Lower lobe of right lung (tissue), 2 donors: ENCODE measurements around the gene CNOT8. TPM values are rescaled to one million over a fixed set of nuclear protein-coding genes. Genes with fewer than 3 reads are reported as not detected.
A peak's percentile ranks its signal among the peaks of the same experiment; 100 is the strongest.
"Not testable (repeated sequence)": the region's sequence is repeated elsewhere in the genome, so short reads cannot be mapped to it uniquely, and the experiment has no call there.

Experiments used
- ATAC-seq, 2 donors: fragments of 200-7000 bp; cut with Tn5 transposase; one replicate each; pipeline ENCODE4 v1.9.1; 2020 to 2022; ENCODE audit warnings: mild to moderate bottlenecking in 2 of 2, moderate library complexity in 2 of 2
- DNase-seq: peaks from one replicate; pipeline ENCODE4 v3.0.0-alpha.2; 2020
- H3K27ac ChIP-seq: fragments of 200-600 bp; one replicate; pipeline ENCODE4 v1.8.0; 2022
- H3K27me3 ChIP-seq: fragments of 200-600 bp; one replicate; pipeline ENCODE4 v1.8.0; 2022; ENCODE audit warnings: low read depth
- H3K36me3 ChIP-seq: fragments of 200-600 bp; one replicate; pipeline ENCODE4 v1.8.0; 2022; ENCODE audit warnings: mild to moderate bottlenecking
- H3K4me1 ChIP-seq: fragments of 200-600 bp; one replicate; pipeline ENCODE4 v1.8.0; 2022
- H3K4me3 ChIP-seq: fragments of 200-600 bp; one replicate; pipeline ENCODE4 v1.8.0; 2022; ENCODE audit warnings: mild to moderate bottlenecking
- H3K9me3 ChIP-seq: fragments of 200-600 bp; one replicate; pipeline ENCODE4 v1.8.0; 2022
- CTCF ChIP-seq: fragments of 200-600 bp; IDR thresholded peaks from one replicate; pipeline ENCODE4 v1.8.0; 2022; ENCODE audit warnings: antibody characterized with exemption, mild to moderate bottlenecking
- intact Hi-C: fragments of 100-400 bp; cut with DNase I; formaldehyde crosslinking; loops from one replicate; pipeline ENCODE4 v1.11.0; 2022
- total RNA-seq: library from RNA; stranded (reverse); fragmentation: NEBNext Ultra II Directional; extraction: Animal tissue kit (Norgen Biotek cat#: 25700); gene quantifications from one replicate; pipeline ENCODE4 v1.2.1, GENCODE V29; 2021
- donor health status: DM: no; HTN: yes; CAD: no; lungs with severe emphysema.

Gene CNOT8
- total RNA-seq, 1 donor from 2014 or later, result 106 TPM

GRCh38 chr5:154819546-154819945, 38.9 kb upstream of the CNOT8 start:
- intact Hi-C loops, result loop anchor here (10.0 kb wide), 1 partner anchor 165 kb away; no protein-coding TSS in a partner anchor
- no peak for TF ChIP-seq CTCF
- Histone ChIP-seq H3K9me3 (no peaks in the 10 kb centered on the region), H3K36me3 (peaks cover 99% of the 10 kb centered on the region), H3K27ac (no peak overlapping the region), H3K4me3 (no peak overlapping the region), H3K4me1 (peaks cover 7% of the 10 kb centered on the region), H3K27me3 (no peaks in the 10 kb centered on the region)
- DNase-seq, result no peak
- ATAC-seq, result no peak

GRCh38 chr5:154820383-154820782, 38.0 kb upstream of the CNOT8 start:
- Histone ChIP-seq H3K4me1 (peaks cover 7% of the 10 kb centered on the region), H3K9me3 (no peaks in the 10 kb centered on the region), H3K27me3 (no peaks in the 10 kb centered on the region), H3K36me3 (peaks cover 97% of the 10 kb centered on the region), H3K4me3 (no peak overlapping the region), H3K27ac (no peak overlapping the region)
- TF ChIP-seq CTCF, result no peak
- intact Hi-C loops, result no loop called here
- ATAC-seq, result no peak
- DNase-seq, result no peak

- H3K27me3 ChIP-seq, DNase-seq, intact Hi-C loops, H3K4me1 ChIP-seq, H3K27ac ChIP-seq, H3K4me3 ChIP-seq, H3K9me3 ChIP-seq, ATAC-seq: not testable (repeated sequence)
- peaks cover 85% of the 10 kb centered on the region for H3K36me3 ChIP-seq
Measured at GRCh38 chr5:154822896-154823295, 35.5 kb upstream of the CNOT8 start.

DNA sequence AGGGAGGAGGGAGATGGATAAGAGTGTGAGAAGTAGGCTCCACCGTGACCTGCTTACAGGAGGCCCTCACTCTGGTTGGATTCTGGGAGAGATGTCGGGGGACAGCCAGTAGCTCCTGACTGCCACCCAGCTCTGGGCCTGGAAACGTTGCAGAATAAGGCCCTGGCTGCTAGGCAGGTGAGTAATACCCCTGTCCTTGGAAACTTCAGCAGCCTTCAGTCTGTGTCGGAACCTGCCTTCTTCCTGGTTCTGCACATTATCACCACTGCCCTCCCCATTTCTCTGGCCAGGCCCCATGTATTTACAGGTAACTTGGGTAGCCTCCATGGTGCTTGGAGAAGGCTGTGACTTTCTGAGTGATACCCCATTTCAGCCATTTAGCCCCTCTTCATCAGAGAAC, 34.8 kb upstream of the CNOT8 start:
- no peak overlapping the region for H3K27ac ChIP-seq
- intact Hi-C loops, result no loop called here

DNA sequence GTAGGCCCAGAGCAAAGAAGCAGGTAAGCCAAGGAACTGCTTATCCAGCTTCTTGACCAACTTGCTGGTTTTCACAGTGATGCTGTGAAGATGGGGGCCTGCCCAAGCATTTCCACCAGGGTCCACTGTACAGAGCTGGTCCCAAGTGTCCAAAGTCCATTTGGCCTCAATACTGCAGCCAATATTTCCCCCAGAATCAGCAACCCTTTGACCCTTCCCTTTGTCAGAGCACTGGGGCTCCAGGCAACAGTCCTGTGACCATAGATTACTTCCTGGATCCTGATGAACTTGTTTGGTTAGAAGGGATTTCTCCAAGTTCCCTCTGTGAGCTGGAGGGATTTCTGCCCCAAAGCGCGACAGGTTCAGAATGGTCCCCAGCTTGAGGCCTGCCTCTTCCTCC, 34.4 kb upstream of the CNOT8 start:
- H3K27ac ChIP-seq, result no peak overlapping the region
- peaks cover 86% of the 10 kb centered on the region for H3K36me3 ChIP-seq
- no peak overlapping the region for H3K4me3 ChIP-seq
- intact Hi-C loops, result no loop called here
- H3K4me1 ChIP-seq, result peaks cover 8% of the 10 kb centered on the region
- DNase-seq, result no peak
- no peaks in the 10 kb centered on the region for H3K9me3 ChIP-seq
- no peak for ATAC-seq
- H3K27me3 ChIP-seq, result no peaks in the 10 kb centered on the region
- no peak for TF ChIP-seq CTCF

More for the DNA sequence above, 34.8 kb upstream of the CNOT8 start:
- DNase-seq (no peak), ATAC-seq (peak in 1 of 2 donors; percentile 13)
- H3K27me3 ChIP-seq, result no peaks in the 10 kb centered on the region
- peaks cover 4% of the 10 kb centered on the region for H3K4me1 ChIP-seq
- no peak for TF ChIP-seq CTCF
- no peak overlapping the region for H3K4me3 ChIP-seq
- no peaks in the 10 kb centered on the region for H3K9me3 ChIP-seq
- peaks cover 85% of the 10 kb centered on the region for H3K36me3 ChIP-seq

DNA sequence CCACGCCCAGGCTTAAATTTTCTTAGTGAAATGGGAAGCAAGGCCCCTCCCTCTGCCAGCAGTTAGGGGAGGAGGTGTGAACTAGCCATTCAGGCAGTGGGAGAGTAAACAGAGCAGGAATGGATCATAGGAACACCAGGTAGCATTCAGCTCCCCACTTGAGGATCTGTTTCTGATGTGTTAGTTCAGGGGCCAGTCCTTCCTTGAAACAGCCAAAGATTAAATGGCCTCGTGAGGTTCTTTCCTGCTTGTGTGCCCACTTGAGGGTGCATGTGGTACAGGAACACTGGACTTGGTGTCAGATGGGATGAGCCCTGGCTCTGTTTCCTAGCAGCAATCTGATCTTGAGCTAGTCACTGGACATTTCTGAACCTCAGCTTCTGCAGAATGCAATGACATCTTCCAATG, 29.2 kb upstream of the CNOT8 start:
- ATAC-seq (peak; percentile 67 to 80), DNase-seq (no peak)
- peaks cover 22% of the 10 kb centered on the region for H3K4me1 ChIP-seq
- no peak overlapping the region for H3K4me3 ChIP-seq
- intact Hi-C loops, result no loop called here
- H3K36me3 ChIP-seq, result peaks cover 66% of the 10 kb centered on the region
- TF ChIP-seq CTCF, result no peak
- H3K27ac ChIP-seq, result peak overlapping the region; percentile 27
- no peaks in the 10 kb centered on the region for H3K9me3 ChIP-seq
- no peaks in the 10 kb centered on the region for H3K27me3 ChIP-seq
